AG10803 (cell line): ENCODE data around the gene WDR54.

Experiments
- DNase-seq: peaks from one replicate; pipeline ENCODE4 v3.0.0; 2010; ENCODE audit warnings: low read depth
- H3K4me3 ChIP-seq: 2 replicates; pipeline ENCODE4 v1.5.1; 2011; ENCODE audit warnings: mild to moderate bottlenecking, low read length, control low read depth
- TF ChIP-seq, protein P1 (sequence below): conservative IDR thresholded peaks from 2 replicates; pipeline ENCODE4 v1.5.1; 2011; ENCODE audit warnings: mild to moderate bottlenecking, low read length, control low read depth, inconsistent platforms

The WDR54 gene

DNA sequence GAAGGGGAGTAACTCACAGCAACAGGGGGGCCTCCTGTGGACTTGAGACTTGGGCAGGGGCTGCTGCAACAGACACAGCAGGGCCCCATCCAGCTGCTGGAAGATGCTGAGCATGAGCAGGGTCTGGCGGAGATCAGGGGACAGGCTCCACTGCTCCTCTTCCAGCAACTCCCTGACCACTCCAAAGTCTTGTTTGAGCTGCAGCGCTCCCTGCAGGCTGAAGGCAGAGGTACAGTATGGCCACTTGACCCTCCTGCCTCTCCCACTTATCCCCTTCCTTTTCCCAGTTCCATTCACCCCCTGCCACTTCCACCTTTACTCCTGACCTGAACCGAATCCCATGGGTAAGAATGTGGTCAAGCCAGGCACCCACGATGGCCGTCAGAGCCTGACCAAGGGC, 53.4 kb downstream of the WDR54 start:
- no peak for DNase-seq
- TF ChIP-seq, protein P1, sequence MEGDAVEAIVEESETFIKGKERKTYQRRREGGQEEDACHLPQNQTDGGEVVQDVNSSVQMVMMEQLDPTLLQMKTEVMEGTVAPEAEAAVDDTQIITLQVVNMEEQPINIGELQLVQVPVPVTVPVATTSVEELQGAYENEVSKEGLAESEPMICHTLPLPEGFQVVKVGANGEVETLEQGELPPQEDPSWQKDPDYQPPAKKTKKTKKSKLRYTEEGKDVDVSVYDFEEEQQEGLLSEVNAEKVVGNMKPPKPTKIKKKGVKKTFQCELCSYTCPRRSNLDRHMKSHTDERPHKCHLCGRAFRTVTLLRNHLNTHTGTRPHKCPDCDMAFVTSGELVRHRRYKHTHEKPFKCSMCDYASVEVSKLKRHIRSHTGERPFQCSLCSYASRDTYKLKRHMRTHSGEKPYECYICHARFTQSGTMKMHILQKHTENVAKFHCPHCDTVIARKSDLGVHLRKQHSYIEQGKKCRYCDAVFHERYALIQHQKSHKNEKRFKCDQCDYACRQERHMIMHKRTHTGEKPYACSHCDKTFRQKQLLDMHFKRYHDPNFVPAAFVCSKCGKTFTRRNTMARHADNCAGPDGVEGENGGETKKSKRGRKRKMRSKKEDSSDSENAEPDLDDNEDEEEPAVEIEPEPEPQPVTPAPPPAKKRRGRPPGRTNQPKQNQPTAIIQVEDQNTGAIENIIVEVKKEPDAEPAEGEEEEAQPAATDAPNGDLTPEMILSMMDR = peak; percentile 26
- H3K4me3 ChIP-seq = no peak overlapping the region
